ENCODE measurements around the gene COMMD6.
A peak's percentile ranks its signal among the peaks of the same experiment; 100 is the strongest.

The COMMD6 gene

GRCh38 chr13:75485286-75486062 is 52.2 kb downstream of the COMMD6 start:
- DNase-seq (ENCODE audit: extremely low read depth in 1 of 2, low read depth in 1 of 2), result no peak

GRCh38 chr13:75482820-75483079 is 54.9 kb downstream of the COMMD6 start:
- no peak for DNase-seq (ENCODE audit: extremely low read depth in 1 of 2, low read depth in 1 of 2)

- DNase-seq (ENCODE audit: extremely low read depth in 1 of 2, low read depth in 1 of 2), result peak in 1 of 2 donors; percentile 34
Measured at GRCh38 chr13:75482070-75482819, 55.4 kb downstream of the COMMD6 start, which contains the start of gene TBC1D4. TSS of gene TBC1D4 (minus strand) at chr13:75482169. CDS start at chr13:75481767, 402 bp downstream.

GRCh38 chr13:75481176-75482069 is 56.2 kb downstream of the COMMD6 start:
- no peak for DNase-seq (ENCODE audit: extremely low read depth in 1 of 2, low read depth in 1 of 2)

- no peak for DNase-seq (ENCODE audit: extremely low read depth in 1 of 2, low read depth in 1 of 2)
Measured at GRCh38 chr13:75480671-75481175, 56.9 kb downstream of the COMMD6 start.

- no peak for DNase-seq (ENCODE audit: extremely low read depth in 1 of 2, low read depth in 1 of 2)
Measured at GRCh38 chr13:75479102-75479740, 58.4 kb downstream of the COMMD6 start.

- no peak for DNase-seq (ENCODE audit: extremely low read depth in 1 of 2, low read depth in 1 of 2)
Measured at GRCh38 chr13:75478659-75479058, 59.0 kb downstream of the COMMD6 start.
